Right kidney (tissue), 1 donor: ENCODE measurements around the gene TIFAB.

Source experiments
- DNase-seq: peaks from one replicate; pipeline ENCODE4 v3.0.0-alpha.2; 2016

TIFAB gene

DNA sequence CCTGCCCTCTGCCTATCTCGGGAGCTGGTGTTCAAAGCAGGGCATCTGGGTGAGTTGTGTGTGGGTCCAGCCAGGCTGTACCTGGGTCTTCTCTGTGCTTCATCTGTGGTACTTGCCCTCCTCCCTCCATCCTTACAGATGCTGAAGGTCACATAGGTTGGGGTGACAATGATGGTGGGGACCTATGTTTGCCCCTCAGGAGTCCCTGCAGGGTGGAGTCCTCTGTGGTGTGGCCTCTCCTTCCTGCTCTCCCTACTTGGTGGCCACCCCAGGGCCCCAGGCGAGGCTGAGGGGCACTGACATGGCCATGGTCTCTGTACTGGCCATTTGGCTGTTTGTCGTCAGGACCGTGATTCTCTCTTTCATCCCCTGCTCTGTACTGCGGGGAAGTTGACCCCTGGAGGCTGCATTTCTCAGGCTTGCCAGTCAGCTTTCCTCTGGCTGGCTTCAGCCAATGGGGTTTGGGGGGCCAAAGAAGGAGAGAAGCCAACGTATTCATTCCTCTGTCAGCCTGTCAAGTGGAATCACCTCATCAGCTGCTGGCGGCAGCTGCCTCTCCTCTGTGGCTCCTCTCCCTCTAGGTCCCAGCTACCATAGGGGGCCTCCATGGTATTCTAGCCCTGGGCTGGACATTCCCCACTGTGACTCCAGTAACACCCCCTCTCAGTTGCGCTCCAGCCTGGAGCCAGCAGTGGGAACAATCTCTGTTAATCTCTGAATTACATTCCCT is 9.6 kb downstream of the TIFAB start:
- DNase-seq, result no peak

DNA sequence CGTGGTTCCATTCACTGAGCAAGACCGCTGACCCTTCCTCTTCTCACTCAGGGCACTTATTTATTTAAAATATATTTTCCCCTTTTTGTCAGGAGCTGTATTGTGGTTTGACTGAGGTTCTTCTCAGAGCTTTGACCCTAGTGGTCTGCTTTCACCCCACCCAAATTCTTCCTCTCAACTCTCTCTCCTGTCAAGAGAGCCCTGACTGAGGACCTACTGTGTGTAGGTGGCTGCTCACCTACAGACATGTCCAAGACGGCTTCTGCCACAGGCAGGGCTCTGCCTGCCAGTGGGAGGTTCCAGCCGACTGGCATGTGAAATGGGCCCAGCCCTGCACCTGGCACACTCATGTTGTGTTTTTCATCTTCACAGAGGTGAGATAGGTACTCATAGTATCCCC is 10.2 kb downstream of the TIFAB start:
- DNase-seq, result no peak

DNA sequence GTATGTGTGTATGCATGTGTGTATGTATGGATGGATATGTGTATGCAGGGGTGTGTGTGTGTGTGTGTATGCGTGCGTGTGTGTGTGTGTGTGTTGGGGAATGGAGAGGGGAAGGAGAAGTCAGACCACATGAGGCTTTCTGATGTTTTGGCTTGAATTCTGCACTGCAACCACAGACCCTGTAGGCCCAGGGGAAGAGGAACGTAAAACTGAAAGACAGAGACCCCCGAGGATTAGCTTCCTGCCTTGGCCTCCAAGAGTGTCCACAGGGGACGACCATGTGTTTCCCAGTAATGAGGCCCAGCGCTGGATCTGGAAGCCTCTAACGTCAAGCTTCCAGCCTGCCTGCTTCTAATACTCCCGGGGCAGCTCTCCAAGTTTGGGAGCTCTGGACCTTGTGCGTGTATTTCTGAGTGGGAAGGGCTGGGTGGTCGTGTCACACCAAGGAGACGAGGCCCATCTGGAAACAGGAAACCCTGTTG is 10.8 kb downstream of the TIFAB start:
- DNase-seq, result peak; percentile 39

DNA sequence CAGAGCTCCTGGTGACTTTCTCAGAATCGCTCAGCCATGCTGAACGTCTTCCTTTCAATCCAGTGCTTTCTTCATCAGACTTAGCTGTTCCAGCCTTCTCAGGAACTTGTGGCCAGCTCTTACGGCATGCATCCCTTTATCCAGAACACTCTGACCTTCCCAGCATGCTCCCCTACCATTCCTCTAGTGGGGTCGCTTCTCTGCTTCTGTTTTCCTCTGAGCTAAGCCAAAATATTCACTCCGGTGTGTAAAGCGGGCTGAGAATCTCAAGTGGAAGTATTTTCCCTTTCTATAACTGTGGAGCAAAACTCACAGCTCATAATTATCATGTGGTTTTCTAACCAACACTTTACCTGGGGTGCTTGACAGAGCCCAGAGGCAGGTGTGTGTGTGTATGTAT is 11.2 kb downstream of the TIFAB start:
- DNase-seq, result no peak

DNA sequence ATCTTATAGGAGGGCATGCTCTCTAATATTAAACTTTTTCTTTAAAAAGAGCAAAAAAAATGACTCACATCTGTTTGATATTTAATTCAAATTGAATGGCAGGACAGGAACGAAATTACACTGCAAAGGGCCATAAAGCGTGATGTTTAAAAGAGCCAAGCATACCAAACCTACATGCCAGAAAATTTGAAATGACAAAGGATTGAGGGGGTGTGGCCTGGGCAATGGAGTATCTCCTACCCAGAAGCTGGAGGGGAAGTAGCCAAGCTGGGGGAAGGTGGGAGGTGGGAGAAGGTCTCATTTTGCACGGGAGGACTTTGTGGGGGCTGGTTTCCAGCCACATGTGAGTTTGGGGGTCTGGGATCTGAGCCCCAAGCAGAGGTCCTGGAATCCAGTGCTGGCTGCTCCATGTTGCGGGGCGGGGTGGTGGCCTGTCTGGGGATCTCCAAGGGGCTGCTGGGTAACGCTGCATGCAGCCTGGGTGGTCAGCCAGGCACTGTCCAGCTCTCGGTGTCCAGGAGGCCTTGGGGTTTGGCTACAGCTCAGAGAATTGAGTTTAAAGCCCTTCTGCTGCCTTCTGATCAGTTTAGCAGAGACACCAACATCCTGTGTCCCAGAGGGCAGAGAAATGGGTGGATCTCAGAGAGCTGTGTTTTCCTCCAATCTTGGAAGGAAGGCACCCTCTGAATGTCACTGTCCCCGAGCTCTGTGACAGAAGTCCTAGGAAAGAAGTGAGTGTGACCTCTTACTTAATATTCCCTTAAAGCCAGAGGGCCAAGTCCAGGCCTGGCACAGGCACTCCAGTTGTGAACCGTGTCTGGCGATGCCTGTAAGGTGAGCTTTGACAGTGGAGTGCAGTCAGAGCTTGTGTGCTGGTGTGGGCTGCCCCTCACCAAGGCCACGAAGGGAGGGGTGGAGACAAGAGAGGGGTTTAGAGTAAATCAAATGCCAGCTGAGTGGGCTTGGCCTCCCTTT is 12.6 kb downstream of the TIFAB start:
- no peak for DNase-seq

DNA sequence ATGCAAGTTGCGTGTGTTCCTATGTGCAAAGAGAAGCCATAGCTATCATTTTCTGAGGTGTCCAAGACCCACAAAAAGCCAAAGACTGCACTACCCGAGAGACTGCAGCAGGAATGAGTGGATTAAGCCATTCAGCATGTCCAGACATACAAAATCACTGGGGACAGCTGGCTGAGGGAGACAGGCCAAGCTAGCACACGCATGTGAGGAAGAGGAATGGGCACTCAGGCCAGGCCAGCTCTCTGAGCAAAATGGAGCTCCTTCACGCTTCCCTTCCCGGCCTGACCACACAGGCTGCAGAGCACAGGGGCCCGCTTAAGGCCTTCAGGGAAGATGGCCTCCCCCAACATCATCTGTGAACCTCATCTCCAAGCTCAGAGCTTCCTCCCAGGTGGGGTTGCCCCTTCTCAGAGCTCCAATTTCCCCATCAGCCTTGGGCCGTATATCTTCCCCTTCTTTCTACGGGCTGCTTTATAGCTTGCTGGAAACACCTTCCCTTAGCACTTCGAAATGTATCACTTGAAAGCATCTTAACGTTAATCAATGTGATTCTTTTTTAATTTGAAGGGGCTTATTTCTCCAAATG is 13.4 kb downstream of the TIFAB start:
- DNase-seq, result no peak

DNA sequence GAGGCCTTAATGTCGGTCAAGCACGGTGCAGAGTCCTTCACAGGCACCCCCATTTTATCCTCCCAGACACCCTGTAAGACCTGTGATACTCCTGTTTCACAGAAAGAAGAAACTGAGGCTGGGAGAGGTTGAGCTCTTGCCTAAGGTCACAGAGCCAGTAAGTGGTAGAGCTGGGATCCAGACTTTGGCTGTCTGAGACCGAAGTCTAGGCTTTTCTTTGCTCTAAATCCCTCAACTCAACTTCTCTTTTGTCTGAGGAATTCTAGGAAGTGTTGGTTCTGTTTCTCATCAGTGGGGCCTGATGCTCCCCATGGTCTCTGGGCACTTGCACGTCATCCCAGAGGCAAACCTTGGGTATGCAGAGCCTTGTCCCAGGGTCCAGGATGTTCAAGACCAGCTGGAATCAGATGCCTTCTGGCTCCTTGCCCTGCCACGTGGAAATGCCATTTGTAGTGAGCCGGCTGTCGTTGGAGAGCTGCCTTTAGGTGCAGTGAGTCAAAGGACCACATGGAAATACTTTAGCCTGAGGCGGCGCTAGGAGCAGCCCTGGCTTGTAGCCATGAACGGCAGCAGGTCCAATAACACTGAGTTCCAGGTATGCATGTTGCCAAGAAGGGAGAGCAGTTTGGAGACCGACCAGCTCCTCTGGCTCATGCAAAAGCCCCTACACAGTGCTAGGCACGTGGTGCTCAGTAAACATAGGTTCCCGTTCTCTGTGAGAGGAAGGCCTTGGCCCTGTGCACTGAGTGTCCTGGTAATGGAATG is 14.2 kb downstream of the TIFAB start:
- no peak for DNase-seq

DNA sequence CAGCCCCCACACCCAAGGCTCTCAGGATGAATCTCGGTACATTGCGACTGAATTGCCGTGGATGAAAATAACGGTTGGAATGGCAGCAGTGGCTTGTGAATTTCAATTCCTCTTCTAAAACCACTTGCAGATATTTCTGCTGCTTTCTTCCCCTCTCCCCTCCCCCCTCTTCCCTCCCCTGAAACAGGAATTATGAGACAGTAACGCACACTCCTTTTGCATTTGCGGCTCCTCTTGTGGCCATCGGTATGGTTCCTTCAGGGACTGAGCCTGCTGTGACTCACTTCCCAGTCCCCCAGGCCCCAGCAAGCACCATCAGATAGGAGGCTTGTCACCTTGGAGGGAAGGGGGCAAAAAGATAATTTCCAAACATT is 14.7 kb downstream of the TIFAB start:
- DNase-seq, result no peak

DNA sequence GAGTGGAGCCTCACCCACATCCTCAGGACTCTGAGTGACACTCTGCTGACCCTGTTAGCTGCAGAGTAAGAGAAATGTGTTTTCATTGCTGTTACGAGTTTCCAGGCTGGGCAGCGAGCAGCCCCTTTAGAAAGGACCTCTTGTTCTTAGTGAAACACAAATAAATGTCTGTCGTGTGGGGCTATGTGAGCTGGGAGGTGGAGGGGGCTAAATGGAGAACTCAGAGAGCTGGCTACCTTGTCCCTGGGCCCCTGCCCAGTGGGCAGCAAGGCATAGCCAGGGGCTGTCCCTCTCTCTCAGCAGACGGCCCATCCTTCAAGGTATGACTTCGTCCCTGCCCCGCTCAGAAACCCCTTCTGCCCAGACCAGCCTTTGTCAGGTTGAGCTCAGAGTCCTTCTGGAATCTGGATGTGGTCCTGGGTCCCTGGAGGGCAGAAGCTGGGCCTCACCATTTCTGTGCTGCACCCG is 15.2 kb downstream of the TIFAB start:
- DNase-seq, result no peak

DNA sequence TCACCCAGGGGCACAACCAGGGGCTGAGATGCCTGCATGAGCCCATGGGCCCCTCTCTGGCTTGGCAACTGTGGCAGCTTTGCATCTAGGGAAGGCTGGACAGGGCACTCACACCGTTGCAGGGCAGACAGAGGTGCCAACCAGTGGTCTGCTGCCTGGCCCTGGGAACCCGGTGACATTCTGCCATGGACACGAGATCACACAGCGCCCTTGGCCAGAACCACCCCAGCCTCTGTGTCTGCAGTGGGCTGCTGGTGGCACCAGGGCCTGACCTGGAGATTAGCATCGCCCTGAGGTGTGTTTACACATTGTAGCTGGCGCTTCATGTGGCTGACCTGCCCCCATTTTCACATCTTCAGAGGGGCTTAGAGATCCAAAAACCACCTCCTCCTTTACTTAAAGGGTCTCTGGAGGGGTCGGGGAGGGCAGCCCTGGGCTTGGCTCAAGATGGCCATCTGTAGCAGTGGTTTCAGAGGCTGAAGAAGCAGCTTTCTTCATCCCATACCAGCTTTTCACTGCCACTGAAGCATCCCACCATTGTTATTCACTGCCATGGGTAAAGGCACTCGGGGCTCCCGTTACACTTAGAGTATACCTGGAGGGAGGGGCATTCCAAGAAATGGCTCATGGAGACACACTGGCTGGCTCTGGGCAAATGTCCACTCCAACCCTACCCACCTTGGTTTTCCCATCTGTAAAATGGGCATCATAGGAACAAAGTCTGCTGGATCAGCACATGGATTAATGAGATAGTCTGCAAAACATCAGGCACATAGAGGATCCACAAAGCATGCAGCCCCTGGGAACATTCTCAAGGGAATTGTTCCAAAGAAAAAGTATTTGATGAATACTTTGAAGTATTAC is 16.5 kb downstream of the TIFAB start:
- no peak for DNase-seq

DNA sequence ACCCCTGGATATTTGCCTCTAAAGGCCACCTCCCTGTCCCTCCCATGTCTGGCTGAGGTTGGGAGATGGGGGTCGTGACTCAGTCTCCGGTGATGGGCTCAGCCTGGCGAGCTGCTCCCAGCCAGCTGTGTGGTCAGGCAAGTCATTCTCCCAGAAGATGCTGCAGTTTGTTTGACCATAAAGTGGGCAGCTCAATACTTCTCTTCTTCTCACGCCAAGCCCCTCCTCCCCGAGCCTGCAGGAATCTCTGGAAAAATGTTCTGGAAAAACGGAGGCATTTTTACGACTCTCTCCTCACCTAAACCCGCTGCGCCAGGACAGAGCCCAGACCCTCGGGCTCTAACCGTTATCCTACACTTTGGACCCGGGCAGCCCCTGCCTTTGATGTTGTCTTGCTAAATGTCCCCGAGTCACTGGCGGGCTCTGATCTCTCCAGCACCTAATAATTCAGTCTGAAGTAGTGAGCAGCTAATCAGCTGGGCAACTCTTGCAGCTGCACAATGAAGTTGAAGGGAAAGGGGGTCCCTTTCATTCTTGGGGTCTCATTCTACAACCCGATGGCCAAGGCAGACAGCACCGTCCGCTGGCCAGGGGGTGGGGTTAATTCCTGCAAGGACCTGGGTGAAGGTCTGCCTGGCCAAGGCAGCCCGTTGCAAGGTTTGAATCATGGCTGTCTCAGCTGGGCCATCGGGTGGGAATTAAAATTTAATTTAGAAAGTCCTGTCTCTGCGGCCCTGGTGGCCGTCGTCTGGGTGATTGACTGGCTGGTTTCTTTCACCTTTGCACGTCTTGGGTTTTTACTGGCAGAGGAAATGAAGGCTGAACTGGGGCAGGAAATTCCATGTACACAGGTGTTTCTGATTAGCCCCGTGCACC is 17.3 kb downstream of the TIFAB start:
- DNase-seq, result no peak

DNA sequence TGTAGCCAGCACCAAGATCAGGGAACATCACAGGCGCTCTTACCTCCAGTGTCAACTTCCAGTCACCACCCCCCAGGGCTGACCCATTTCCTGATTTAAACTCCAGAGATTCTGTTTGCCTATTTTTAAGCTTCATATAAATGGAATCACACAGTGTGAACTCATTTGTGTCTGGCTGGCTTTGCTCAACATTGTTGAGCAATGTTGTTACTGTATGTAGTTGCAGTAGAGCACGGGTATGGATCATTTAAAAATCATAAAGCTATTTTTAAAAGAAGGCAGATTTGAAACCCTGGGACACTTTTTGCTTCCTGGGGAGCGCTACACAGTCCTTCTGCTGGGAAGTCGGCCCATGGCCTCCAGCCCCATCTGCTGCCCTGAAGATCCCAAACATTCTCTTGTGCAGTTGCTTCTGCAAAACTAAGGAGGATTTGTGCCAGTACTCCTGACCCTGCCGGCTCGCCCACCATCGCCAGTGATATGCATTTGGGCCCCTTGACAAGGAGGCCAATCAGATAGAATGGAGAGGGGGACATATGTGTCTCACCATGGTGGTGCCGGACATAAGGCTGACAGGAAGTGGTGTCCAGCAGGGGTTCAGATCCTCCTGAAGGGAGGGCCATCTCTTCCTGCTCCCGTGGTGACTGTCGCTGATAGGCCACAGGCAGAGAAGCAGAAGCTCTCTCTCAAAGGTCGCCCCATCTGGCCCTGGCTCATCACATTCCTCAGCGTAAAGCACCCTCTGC is 18.3 kb downstream of the TIFAB start:
- no peak for DNase-seq

DNA sequence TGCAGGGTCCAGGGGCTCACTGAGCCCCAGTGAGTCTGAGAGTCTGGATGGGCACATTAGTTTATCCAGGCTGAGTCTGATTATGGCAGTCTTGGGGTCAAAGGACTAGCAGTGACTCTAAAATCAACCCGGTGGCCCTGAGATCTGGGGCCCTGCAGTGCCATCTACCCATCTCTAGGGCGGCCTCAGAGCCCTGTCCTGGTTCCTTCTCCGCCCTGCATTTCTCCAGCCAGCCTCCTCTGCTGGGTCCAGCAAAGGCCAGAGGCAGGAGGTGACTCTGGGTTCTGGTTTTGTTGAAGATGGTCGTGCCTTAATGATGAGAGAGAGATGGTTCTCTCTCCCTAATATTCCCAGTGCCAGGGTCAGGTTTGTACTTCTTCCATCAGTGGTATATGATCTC is 20.0 kb downstream of the TIFAB start:
- no peak for DNase-seq

DNA sequence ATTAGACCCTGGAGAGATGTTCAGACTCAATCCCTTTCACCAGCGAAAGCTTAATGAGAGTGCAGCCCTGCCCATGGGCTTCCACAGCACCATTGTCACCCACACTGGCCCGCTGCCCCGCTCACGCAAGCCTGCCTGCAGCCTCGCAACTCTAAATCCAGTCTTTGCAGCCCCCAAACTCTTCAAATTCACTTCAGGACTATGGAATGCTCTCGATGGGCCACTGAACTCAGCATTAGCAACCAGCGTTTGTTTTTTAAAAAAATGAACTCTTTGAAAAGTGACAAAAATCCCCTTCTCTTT is 22.1 kb downstream of the TIFAB start:
- DNase-seq, result no peak

DNA sequence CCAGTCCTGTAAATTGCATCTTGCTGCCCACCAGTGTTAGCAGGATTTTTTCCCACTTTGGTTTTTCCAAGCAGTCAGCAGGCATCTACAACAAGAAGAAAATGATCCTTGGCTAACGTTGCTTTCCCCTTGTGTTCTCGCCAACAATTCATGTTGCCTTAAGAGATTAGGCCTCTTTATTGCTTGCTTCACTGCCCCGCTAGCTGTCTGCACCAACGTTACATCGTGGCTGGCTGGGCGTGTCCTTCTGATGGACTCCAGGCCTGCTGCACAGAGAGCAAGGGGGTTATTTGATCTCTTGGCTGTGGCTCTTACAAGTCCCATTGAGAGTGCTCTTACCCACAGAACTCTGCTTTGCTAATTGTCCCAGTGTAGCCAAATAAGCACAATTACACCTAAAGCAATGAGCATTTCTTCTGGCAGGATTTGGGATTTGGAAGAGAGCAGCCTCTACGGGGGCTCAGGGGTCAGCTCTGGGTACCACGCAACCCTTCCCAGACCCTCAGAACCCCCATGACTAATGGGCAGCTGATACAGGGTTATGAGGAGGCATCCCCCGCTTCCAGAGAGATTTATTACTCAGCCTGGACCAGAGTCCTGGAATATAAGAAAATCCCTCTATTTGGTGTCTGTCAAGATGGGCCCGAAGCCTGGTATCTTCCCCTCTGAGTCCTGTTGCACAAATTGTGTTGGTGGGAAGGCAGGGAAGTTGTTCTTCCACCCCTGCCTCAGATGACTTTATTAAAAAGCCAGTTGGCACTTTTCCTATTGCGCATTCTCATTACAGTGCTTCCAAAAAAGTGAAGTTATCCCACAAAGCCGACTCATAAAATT is 22.6 kb downstream of the TIFAB start:
- no peak for DNase-seq

DNA sequence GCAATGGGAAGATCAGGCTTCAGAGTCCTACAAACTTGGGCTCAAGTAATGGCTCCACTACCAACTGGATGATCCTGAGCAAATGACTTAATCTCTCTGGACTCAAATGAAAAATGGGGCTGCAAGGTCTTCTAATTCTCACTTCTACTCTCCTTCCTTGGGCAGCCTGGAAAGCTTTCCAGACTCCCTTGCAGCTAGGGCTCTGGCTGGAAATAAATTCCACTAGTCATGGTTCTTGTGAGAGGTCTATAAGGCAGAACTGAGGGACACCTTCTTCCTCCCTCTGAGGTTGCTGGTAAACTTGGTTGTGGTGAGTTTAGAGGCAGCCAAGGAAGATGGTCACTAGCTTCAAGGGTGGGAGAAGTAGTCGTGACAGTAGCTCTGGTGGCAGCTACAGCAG is 23.6 kb downstream of the TIFAB start:
- no peak for DNase-seq

DNA sequence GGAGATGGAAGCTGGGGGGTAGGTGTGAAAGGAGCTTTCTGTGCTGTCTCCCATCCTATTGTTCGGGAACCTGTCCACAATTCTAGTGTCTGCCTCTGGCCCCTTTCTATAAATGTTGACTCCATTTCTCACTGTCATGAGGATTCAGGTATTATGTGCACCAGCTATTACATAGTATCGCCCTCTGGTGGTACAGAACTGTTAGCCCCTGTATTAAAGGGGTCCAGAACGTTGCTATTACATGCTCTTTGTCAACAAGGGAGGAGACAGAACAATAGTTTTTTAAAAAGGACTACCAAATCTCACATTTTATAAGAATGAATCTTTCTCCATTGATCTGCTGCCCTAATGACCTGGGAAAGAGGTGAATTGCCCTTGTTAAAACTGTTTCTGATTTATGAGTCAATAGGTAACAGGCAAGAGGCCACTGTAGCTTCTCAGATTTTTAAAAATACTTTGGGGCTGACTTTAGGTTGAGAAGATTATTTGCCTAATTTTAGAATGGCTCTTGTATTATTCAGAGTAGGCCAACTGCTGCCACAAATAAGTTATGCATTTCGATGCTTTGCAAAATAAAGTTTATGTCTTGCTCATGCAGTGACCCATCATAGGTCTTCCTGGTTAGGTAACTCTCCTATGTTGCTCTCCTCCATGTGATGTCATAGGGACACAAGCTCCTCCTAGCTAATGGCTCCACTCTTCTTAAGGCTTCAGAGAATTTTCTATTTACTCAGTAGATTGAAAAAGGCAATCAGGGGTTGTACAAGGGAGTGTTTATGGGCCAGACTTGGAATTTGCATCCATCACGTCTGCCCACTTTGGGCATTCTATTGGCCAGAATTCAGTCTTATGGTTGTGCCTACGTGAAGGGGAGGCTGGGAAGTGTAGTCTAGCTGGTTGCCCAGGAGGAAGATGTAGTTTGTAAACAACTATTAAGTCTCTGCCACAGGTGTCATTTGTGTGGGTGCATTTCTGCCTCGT is 25.8 kb downstream of the TIFAB start:
- DNase-seq, result no peak
